Panc1 (cell line): ENCODE data around the gene FCRL2.

Source experiments
- POLR2AphosphoS5 ChIP-seq: IDR thresholded peaks from 2 replicates; pipeline ENCODE4 v1.6.1; 2012; ENCODE audit warnings: mild to moderate bottlenecking, low read depth, low read length, moderate library complexity
- SIN3A ChIP-seq: IDR thresholded peaks from 2 replicates; pipeline ENCODE4 v1.6.1; 2012; ENCODE audit warnings: low read depth, mild to moderate bottlenecking, low read length, moderate library complexity, borderline replicate concordance; ENCODE audit not compliant: insufficient read depth
- TCF7L2 ChIP-seq: IDR thresholded peaks from 2 replicates; pipeline ENCODE4 v1.6.1; 2011; ENCODE audit warnings: mild to moderate bottlenecking, low read depth, low read length, inconsistent platforms
- TF ChIP-seq, protein P1 (sequence below), 2 experiments: IDR thresholded peaks; 2 replicates each; pipeline ENCODE4 v1.6.1; 2011 to 2012; ENCODE audit warnings: low read depth in 2 of 2, control low read depth in 1 of 2, low read length in 1 of 2, mild to moderate bottlenecking in 1 of 2, moderate library complexity in 1 of 2; ENCODE audit not compliant: insufficient read depth in 1 of 2
- TF ChIP-seq, protein P2 (sequence below): fragments of 450-650 bp; IDR thresholded peaks from 2 replicates; pipeline ENCODE4 v1.5.1; 2017; ENCODE audit warnings: mild to moderate bottlenecking

GRCh38 chr1:157798211-157798610 is 21.3 kb upstream of the FCRL2 start:
- TF ChIP-seq, protein P1, sequence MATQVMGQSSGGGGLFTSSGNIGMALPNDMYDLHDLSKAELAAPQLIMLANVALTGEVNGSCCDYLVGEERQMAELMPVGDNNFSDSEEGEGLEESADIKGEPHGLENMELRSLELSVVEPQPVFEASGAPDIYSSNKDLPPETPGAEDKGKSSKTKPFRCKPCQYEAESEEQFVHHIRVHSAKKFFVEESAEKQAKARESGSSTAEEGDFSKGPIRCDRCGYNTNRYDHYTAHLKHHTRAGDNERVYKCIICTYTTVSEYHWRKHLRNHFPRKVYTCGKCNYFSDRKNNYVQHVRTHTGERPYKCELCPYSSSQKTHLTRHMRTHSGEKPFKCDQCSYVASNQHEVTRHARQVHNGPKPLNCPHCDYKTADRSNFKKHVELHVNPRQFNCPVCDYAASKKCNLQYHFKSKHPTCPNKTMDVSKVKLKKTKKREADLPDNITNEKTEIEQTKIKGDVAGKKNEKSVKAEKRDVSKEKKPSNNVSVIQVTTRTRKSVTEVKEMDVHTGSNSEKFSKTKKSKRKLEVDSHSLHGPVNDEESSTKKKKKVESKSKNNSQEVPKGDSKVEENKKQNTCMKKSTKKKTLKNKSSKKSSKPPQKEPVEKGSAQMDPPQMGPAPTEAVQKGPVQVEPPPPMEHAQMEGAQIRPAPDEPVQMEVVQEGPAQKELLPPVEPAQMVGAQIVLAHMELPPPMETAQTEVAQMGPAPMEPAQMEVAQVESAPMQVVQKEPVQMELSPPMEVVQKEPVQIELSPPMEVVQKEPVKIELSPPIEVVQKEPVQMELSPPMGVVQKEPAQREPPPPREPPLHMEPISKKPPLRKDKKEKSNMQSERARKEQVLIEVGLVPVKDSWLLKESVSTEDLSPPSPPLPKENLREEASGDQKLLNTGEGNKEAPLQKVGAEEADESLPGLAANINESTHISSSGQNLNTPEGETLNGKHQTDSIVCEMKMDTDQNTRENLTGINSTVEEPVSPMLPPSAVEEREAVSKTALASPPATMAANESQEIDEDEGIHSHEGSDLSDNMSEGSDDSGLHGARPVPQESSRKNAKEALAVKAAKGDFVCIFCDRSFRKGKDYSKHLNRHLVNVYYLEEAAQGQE (IDR thresholded peaks at IDR 0.05; ENCODE audit: insufficient read depth in 1 of 2, low read depth in 2 of 2, low read length in 1 of 2) = no peak
- TF ChIP-seq SIN3A = no peak
- TF ChIP-seq, protein P2, sequence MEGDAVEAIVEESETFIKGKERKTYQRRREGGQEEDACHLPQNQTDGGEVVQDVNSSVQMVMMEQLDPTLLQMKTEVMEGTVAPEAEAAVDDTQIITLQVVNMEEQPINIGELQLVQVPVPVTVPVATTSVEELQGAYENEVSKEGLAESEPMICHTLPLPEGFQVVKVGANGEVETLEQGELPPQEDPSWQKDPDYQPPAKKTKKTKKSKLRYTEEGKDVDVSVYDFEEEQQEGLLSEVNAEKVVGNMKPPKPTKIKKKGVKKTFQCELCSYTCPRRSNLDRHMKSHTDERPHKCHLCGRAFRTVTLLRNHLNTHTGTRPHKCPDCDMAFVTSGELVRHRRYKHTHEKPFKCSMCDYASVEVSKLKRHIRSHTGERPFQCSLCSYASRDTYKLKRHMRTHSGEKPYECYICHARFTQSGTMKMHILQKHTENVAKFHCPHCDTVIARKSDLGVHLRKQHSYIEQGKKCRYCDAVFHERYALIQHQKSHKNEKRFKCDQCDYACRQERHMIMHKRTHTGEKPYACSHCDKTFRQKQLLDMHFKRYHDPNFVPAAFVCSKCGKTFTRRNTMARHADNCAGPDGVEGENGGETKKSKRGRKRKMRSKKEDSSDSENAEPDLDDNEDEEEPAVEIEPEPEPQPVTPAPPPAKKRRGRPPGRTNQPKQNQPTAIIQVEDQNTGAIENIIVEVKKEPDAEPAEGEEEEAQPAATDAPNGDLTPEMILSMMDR = no peak
- no peak for TF ChIP-seq TCF7L2
- TF ChIP-seq POLR2AphosphoS5 = no peak
